Measurements from ENCODE around the gene MAVS. TPM values are rescaled to one million over a fixed set of nuclear protein-coding genes. Genes with fewer than 3 reads are reported as not detected.

Gene MAVS
- total RNA-seq, 4 donors from 2014 or later: 39.6 to 94.4 (median 69.7) TPM

DNA sequence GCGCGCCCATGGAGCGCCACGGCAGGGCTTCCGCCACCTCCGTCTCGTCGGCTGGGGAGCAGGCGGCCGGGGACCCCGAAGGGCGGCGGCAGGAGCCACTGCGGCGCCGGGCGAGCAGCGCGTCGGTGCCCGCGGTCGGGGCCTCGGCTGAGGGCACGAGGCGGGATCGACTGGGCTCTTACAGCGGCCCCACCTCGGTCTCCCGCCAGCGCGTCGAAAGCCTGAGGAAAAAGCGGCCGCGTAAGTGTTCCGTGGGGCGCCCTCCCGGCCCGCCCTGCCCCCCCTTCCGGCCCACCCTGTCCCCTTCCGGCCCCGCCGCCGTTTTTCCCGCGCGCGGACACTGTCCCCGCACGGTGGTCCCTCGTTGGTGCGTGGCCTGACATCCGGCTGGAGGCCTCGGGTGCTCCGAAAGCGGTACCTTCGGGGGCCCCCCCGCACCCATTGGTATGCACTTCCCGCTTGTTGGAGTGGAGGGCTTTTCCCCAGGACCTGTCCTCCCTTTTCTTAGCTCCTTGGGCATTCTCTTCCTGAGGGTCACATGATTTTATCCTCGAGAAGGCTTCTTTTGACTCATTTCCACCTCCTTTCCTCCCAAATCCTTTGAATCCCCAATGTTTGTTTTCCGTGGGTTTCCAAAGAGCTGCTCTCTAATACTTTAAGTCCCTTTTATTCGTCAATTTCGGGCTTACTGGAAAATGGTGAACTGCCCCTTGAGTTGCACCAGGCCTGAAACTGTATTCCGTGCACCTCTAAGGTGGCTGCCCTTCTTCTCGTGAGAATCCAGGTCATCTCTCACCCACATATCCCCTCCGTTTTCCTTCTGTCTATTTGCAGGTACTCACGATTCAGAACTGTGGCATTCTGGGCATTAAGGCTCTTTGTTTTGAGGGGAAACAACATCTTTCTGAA lies 43.1 kb downstream of the MAVS start:
- DNase-seq: peak; percentile 50 to 71 (median 69)
- H3K4me1 ChIP-seq: peaks cover 0 to 45% (median 4%) of the 10 kb centered on the region in 4 donors
- no peaks in the 10 kb centered on the region for H3K36me3 ChIP-seq
- H3K27me3 ChIP-seq: no peaks in the 10 kb centered on the region
- H3K4me3 ChIP-seq: peak overlapping the region; percentile 96 to 100 (median 98)
- H3K9me3 ChIP-seq: no peaks in the 10 kb centered on the region
- peak overlapping the region; percentile 95 to 99 (median 98) for H3K27ac ChIP-seq
- TF ChIP-seq, protein P1, sequence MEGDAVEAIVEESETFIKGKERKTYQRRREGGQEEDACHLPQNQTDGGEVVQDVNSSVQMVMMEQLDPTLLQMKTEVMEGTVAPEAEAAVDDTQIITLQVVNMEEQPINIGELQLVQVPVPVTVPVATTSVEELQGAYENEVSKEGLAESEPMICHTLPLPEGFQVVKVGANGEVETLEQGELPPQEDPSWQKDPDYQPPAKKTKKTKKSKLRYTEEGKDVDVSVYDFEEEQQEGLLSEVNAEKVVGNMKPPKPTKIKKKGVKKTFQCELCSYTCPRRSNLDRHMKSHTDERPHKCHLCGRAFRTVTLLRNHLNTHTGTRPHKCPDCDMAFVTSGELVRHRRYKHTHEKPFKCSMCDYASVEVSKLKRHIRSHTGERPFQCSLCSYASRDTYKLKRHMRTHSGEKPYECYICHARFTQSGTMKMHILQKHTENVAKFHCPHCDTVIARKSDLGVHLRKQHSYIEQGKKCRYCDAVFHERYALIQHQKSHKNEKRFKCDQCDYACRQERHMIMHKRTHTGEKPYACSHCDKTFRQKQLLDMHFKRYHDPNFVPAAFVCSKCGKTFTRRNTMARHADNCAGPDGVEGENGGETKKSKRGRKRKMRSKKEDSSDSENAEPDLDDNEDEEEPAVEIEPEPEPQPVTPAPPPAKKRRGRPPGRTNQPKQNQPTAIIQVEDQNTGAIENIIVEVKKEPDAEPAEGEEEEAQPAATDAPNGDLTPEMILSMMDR (IDR thresholded peaks at IDR 0.05): no peak
- no peak for TF ChIP-seq POLR2A (IDR thresholded peaks at IDR 0.05)

DNA sequence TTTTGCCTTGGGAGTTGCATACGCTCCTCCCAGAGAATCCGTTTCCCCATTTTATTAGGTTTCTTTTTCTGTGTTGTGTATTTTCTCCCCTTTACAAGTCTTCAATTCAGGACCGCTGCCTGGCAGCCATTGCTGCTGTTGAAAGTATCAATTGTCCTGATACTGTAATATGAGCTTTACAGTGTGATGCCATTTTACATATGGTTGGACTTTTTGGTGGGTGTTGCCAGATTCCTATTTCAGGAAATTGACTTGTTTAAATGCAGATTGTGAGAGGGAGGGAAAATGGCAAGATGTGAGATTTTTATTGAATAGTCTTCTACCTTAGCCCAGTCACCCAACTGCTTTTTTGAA lies 43.7 kb downstream of the MAVS start:
- H3K36me3 ChIP-seq: no peaks in the 10 kb centered on the region
- TF ChIP-seq, protein P1 (IDR thresholded peaks at IDR 0.05): no peak
- TF ChIP-seq POLR2A (IDR thresholded peaks at IDR 0.05): no peak
- H3K27me3 ChIP-seq: no peaks in the 10 kb centered on the region
- peaks cover 0 to 49% (median 5%) of the 10 kb centered on the region in 4 donors for H3K4me1 ChIP-seq
- H3K9me3 ChIP-seq: no peaks in the 10 kb centered on the region
- DNase-seq: peak in 2 of 3 donors; percentile 22 to 44
- H3K4me3 ChIP-seq: peak overlapping the region; percentile 96 to 100 (median 98)
- H3K27ac ChIP-seq: peak overlapping the region; percentile 95 to 99 (median 98)

DNA sequence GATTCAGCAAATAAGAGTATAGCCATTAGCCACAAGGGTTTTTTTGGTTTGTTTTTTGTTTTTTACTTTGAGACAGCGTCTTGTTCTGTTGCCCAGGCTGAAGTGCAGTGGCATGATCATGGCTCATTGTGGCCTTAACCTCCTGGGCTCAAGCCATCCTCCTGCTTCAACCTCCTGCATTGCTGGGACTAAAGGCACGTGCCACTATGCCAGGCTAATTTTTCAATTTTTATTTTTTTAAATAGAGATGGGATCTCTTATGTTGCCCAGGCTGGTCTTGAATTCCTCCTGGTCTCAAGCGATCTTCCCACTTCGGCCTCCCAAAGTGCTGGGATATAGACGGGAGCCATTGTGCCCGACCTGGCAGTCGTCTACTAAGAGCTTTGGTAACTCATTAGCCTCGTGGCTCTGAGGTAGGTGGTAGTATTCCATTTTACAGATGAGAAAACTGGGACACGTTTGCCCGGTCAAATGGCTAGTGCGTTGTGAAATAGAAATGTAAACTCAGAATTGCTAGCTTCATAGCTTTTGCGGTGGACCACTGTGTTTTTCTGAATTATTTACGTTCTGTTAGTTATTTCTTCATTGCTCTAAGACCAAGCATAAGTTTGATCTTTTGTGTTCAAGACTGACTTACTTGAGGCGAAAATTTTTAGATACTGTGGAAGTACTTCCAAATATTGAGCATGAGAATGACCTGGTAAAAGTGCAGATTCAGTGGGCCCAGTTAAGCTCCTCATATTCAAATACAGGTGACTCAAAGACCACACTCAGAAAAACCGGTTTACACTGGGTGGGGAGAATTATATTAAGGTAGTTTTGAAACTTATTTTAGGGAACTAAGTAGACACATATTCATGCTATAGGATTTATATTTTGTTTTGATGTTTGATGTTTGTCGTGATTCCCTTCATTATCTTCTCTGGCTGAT lies 44.6 kb downstream of the MAVS start:
- H3K36me3 ChIP-seq: no peaks in the 10 kb centered on the region
- H3K4me1 ChIP-seq: peaks cover 0 to 51% (median 6%) of the 10 kb centered on the region in 4 donors
- peak overlapping the region in 2 of 4 donors; percentile 2 to 99 for H3K27ac ChIP-seq
- DNase-seq: peak in 2 of 3 donors; percentile 7 to 41
- H3K27me3 ChIP-seq: no peaks in the 10 kb centered on the region
- H3K9me3 ChIP-seq: no peaks in the 10 kb centered on the region
- peak overlapping the region in 3 of 4 donors; percentile 96 to 99 (median 97) for H3K4me3 ChIP-seq
- TF ChIP-seq, protein P1 (IDR thresholded peaks at IDR 0.05): no peak
- no peak for TF ChIP-seq POLR2A (IDR thresholded peaks at IDR 0.05)

DNA sequence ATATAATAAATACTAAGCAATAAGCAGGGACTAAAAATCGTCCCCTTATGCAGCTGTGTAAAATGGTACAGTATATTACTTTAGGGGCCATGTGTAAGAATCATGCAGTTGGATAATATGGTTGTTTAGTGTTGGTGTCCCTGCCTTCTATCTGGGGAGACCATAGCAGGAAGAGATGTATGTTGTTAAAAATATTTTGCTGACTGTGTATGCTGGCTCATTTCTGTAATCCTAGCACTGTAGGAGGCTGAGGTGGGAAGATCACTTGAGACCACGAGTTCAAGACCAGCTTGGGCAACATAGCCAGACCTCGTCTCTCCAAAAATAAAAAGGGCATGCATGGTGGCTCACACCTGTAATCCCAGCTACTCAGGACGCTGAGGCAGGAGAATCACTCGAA lies 48.2 kb downstream of the MAVS start:
- Histone ChIP-seq H3K27me3 (no peaks in the 10 kb centered on the region), H3K4me3 (no peak overlapping the region), H3K9me3 (no peaks in the 10 kb centered on the region), H3K36me3 (no peaks in the 10 kb centered on the region), H3K4me1 (peaks cover 0 to 63% (median 12%) of the 10 kb centered on the region in 4 donors), H3K27ac (no peak overlapping the region)
- DNase-seq: peak in 1 of 3 donors; percentile 8
- TF ChIP-seq POLR2A (IDR thresholded peaks at IDR 0.05): no peak
- TF ChIP-seq, protein P1 (IDR thresholded peaks at IDR 0.05): no peak

DNA sequence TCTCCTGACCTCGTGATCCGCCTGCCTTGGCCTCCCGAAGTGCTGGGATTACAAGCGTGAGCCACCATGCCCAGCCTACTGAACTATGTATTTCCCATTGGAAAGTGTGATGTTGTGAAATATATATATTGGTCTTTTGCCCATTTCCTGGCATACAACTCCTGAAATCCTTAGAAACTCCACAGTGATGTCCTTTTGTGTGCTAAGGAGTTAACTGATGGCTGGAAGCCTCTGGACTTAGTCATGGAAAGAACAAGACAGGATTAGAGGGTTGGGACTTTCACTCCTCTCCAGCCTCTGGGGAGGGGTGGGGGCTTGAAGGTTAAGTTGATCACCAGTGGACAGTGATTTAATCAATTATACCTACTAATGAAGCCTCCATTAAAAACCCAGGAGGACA lies 49.7 kb downstream of the MAVS start:
- Histone ChIP-seq H3K4me3 (no peak overlapping the region), H3K27me3 (no peaks in the 10 kb centered on the region), H3K27ac (no peak overlapping the region), H3K9me3 (no peaks in the 10 kb centered on the region), H3K36me3 (no peaks in the 10 kb centered on the region), H3K4me1 (peaks cover 0 to 57% (median 11%) of the 10 kb centered on the region in 4 donors)
- TF ChIP-seq, protein P1 (IDR thresholded peaks at IDR 0.05): no peak
- TF ChIP-seq POLR2A (IDR thresholded peaks at IDR 0.05): no peak
- DNase-seq: peak in 1 of 3 donors; percentile 19
